GM18502 (cell line): ENCODE measurements around the gene KRTAP4-4.
"Not testable (repeated sequence)": the region's sequence is repeated elsewhere in the genome, so short reads cannot be mapped to it uniquely, and the experiment has no call there.

Source experiments
- ATAC-seq: cut with Tn5 transposase; IDR thresholded peaks from one replicate; pipeline ENCODE4 v1.9.1; 2021; ENCODE audit warnings: mild to moderate bottlenecking; ENCODE audit not compliant: unreplicated experiment, poor library complexity

The KRTAP4-4 gene

GRCh38 chr17:41160648-41161047, at the start of gene KRTAP4-4:
Gene KRTAP4-4 (minus strand): TSS chr17:41160748. CDS start chr17:41160691, 57 bp downstream.
- ATAC-seq: no peak

- ATAC-seq: no peak
Observed at GRCh38 chr17:41199421-41200078, 39.0 kb upstream of the KRTAP4-4 start.

GRCh38 chr17:41196068-41196467, 35.5 kb upstream of the KRTAP4-4 start:
- ATAC-seq: no peak

GRCh38 chr17:41190328-41190727, 29.8 kb upstream of the KRTAP4-4 start:
- ATAC-seq: no peak

GRCh38 chr17:41189837-41190318, 29.3 kb upstream of the KRTAP4-4 start, which contains the start of gene KRTAP9-1:
Gene KRTAP9-1 (plus strand): TSS chr17:41189887. CDS start chr17:41189887, 0 bp downstream.
- not testable (repeated sequence) for ATAC-seq

GRCh38 chr17:41186872-41187271, 26.3 kb upstream of the KRTAP4-4 start:
- ATAC-seq: no peak

DNA sequence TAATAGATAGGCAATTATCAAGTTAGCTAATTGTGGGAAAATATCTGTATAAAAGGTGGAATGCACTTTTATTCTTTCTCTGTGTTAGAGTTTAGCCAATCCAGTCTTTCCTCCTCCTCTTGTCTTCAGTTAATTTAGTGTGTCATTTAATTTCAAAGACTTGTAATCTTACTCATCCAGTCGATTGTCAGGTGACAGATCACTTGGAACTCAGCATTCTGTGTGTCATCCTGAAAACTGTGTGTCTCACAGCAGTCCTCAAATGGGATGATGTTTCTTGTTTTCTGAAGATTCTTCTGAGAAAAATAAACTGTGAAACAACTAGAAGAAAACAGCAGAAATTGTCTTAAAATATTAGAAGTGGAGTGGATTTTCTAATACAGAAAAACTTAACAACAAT, 24.5 kb upstream of the KRTAP4-4 start:
- ATAC-seq: no peak

DNA sequence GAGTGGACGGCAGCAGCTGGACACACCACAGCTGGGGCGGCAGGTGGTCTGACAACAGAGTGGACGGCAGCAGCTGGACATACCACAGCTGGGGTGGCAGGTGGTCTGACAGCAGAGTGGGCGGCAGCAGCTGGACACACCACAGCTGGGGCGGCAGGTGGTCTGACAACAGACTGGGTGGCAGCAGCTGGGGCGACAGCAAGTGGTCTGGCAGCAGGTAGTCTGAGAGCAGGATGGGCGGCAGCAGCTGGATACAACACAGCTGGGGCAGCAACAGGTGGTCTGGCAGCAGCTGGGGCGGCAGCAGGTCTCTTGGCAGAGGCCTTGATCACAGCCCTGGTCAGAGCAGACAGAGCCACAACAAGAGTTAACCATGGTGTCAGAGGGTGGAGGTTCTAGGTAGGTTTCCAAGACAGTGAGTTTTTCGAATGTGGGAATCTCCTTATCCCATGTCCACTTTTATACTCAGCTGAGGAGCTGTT, 24.0 kb upstream of the KRTAP4-4 start, which contains the start of gene KRTAP4-1:
TSS of gene KRTAP4-1 (minus strand) at position 432 of the 482 bp plus-strand sequence. CDS start at position 375, 57 bp downstream.
- no peak for ATAC-seq

- no peak for ATAC-seq
Observed at GRCh38 chr17:41178843-41179616, 18.5 kb upstream of the KRTAP4-4 start.

DNA sequence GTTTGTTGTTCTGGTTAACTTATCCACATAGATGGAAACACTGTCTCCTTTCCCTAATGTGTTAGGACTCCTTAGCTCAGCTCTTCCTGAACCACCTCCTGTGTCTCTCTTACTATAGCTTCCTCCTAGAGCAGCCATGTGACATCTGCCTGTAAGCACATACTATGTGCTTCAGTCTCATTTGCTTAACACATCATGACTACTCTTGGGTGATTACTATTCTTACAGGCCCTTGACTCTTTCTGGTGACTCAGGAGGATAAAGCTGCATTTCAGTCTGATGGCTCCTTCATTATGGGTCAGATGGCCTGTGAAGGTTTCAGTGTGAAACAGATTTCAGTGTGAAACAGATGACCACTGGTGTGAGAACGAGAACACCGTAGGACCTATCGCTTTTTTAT, 17.8 kb upstream of the KRTAP4-4 start:
- no peak for ATAC-seq

DNA sequence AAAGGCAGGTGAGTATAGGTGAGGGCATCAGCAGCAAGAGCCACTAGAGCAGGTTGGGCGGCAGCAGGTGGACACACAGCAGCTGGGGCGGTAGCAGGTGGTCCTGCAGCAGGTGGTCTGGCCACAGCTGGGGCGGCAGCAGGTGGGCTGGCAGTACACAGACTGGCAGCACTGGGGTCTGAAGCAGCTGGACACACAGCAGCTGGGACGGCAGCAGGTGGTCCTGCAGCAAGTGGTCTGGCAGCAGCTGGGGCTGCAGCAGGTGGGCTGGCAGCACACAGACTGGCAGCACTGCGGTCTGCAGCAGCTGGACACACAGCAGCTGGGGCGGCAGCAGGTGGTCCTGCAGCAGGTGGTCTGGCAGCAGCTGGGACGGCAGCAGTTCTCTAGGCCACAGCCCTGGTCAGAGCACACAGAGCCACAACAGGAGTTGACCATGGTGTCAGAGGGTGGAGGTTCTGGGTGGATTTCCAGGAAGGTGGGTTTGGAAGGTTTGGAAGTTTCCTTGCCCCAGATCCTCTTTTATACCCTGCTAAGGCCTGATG, 17.3 kb upstream of the KRTAP4-4 start, which contains the start of gene KRTAP4-2:
TSS of gene KRTAP4-2 (minus strand) at position 495 of the 545 bp plus-strand sequence. CDS start at position 438, 57 bp downstream.
- ATAC-seq: no peak

DNA sequence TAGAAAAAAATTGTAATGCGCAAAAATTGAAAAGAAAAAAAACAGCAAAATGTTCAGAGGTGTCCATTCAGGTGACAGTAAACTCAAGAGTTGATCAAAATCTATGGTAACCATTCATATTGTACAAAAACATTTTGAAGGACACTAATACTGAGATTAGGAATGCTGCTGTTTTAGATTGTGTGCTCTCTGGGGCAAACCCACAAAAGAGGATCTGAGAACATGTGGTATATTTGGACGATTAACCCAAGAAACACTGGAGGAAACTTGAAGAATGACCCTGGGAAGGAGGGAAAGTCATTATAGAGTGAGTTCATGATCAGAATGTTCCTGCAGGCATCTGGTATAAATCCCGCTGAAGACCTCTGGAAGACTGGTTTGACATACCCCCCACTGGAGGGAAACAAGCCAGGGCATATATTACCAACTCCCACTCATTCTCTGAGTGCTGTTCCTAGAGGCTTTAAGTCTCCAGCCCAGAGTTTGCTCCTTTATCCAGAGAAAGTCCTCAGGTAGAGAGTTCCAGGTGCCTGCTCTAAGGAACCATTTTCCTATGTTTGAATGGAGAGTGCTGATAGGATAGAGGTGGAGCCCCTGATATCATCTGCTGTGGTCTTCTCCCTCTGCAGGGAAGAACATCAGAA, 16.3 kb upstream of the KRTAP4-4 start:
- ATAC-seq: no peak

GRCh38 chr17:41171886-41172285, 11.3 kb upstream of the KRTAP4-4 start:
- ATAC-seq: no peak

DNA sequence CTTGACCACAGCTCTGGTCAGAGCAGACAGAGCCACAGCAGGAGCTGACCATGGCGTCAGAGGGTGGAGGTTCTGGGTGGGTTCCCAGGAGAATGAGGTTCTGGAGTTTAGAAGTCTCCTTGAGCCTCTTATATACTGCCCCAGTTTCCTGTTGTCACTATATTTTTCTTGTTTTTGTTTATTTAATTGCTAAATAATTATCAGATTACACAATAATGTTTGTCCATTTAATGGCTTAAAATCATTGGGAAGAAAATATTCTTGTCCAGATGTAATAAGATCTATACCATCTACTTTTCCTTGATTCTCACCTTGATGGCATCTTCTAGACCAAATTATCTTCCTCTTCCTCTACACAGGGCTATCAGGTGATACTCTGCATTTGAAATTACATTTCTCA, 7.6 kb upstream of the KRTAP4-4 start, which contains the start of gene KRTAP4-3:
TSS of gene KRTAP4-3 (minus strand) at position 101 of the 400 bp plus-strand sequence. CDS start at position 52, 49 bp downstream.
- no peak for ATAC-seq

- no peak for ATAC-seq
Observed at GRCh38 chr17:41167561-41167960, 7.0 kb upstream of the KRTAP4-4 start.

- ATAC-seq: no peak
Observed at GRCh38 chr17:41163828-41164227, 3.3 kb upstream of the KRTAP4-4 start.

DNA sequence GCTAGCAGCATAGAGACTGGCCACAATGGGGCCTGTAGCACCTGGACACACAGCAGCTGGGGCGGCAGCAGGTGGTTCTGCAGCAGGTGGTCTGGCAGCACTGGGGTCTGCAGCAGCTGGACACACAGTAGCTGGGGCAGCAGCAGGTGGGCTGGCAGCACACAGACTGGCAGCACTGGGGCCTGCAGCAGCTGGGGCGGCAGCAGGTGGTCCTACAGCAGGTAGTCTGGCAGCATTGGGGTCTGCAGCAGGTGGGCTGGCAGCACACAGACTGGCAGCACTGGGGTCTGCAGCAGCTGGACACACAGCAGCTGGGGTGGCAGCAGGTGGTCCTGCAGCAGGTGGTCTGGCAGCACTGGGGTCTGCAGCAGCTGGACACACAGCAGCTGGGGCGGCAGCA, 358 bp downstream of the KRTAP4-4 start:
- not testable (repeated sequence) for ATAC-seq

GRCh38 chr17:41153856-41154255, 6.7 kb downstream of the KRTAP4-4 start:
- no peak for ATAC-seq

- no peak for ATAC-seq
Observed at GRCh38 chr17:41151525-41151924, 9.0 kb downstream of the KRTAP4-4 start.

- no peak for ATAC-seq
Observed at GRCh38 chr17:41150026-41150425, 10.5 kb downstream of the KRTAP4-4 start.
